Chondrocyte (in vitro differentiated cells): ENCODE data around the gene ERBIN. TPM values are rescaled to one million over a fixed set of nuclear protein-coding genes. Genes with fewer than 3 reads are reported as not detected.

Experiments used
- DNase-seq: peaks from one replicate; pipeline ENCODE4 v3.0.0; 2021; ENCODE audit warnings: mixed read lengths, low spot score
- H3K27ac Mint-ChIP-seq: one replicate; pipeline ENCODE4 v1.8.0; 2021; ENCODE audit warnings: mild to moderate bottlenecking, moderate library complexity, mixed read lengths; ENCODE audit not compliant: unreplicated experiment
- H3K27me3 Mint-ChIP-seq: 2 replicates; pipeline ENCODE4 v1.8.0; 2021; ENCODE audit warnings: low read depth, mixed read lengths
- H3K36me3 Mint-ChIP-seq: 2 replicates; pipeline ENCODE4 v1.8.0; 2021; ENCODE audit warnings: low read depth, mixed read lengths
- H3K4me1 Mint-ChIP-seq: 2 replicates; pipeline ENCODE4 v1.8.0; 2021; ENCODE audit warnings: low read depth, mild to moderate bottlenecking, mixed read lengths
- H3K4me3 Mint-ChIP-seq: one replicate; pipeline ENCODE4 v1.8.0; 2021; ENCODE audit warnings: mild to moderate bottlenecking, moderate library complexity, mixed read lengths; ENCODE audit not compliant: unreplicated experiment
- H3K9me3 Mint-ChIP-seq: 2 replicates; pipeline ENCODE4 v1.8.0; 2021; ENCODE audit warnings: low read depth, mixed read lengths
- CTCF ChIP-seq: fragments of 200-600 bp; sonication (generic); IDR thresholded peaks from 2 replicates; pipeline ENCODE4 v1.5.0; 2021; ENCODE audit warnings: antibody characterized with exemption, mild to moderate bottlenecking, moderate library complexity
- total RNA-seq: library from RNA; stranded (reverse); gene quantifications from 3 replicates; pipeline ENCODE4 v1.2.1, GENCODE V29; 2021

Gene ERBIN
- total RNA-seq, 1 donor from 2014 or later = 63.8 TPM

GRCh38 chr5:66013906-66014305 lies 87.5 kb downstream of the ERBIN start:
- no peak for TF ChIP-seq CTCF
- DNase-seq = no peak
- H3K4me3 Mint-ChIP-seq = no peak overlapping the region
- H3K27ac Mint-ChIP-seq = no peak overlapping the region
- H3K4me1 Mint-ChIP-seq = peaks cover 42% of the 10 kb centered on the region
- H3K36me3 Mint-ChIP-seq = peaks cover 6% of the 10 kb centered on the region
- H3K27me3 Mint-ChIP-seq = no peaks in the 10 kb centered on the region
- peaks cover 6% of the 10 kb centered on the region for H3K9me3 Mint-ChIP-seq

DNA sequence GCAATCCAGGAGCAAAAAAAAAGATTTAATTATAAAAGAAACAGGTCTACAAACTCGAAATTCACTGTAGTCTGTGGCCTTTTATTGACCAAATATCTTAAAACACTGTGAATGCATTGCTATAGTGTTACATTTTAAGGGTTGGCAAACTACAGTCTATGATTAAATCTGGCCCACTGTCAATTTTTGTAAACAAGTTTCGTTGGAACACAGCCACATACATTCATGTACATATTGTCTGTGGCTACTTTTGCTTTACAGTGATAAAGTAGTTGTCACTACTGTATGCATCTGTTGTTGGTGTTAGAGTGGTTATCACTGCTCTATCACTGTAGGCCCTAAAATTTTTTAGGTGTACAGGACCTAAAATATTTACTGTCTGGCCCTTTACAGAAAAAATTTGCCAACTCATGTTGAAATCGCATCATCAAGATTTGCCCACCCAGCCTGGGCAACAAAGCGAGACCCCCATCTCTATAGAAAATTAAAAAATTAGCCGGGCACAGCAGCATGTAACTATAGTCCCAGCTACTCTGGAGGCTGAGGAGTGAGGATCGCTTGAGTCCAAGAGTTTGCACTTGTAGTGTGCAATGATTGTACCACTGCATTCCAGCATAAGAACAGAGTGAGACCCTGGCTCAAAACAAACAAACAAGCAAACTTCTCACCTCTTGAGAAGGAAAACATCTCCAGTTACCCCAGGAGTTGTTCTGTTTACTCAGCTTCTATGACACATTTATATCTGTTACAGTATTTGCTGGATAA lies 89.0 kb downstream of the ERBIN start:
- TF ChIP-seq CTCF = no peak
- peaks cover 28% of the 10 kb centered on the region for H3K4me1 Mint-ChIP-seq
- H3K4me3 Mint-ChIP-seq = no peak overlapping the region
- peaks cover 6% of the 10 kb centered on the region for H3K9me3 Mint-ChIP-seq
- H3K36me3 Mint-ChIP-seq = peaks cover 6% of the 10 kb centered on the region
- DNase-seq = no peak
- H3K27ac Mint-ChIP-seq = peak overlapping the region; percentile 17
- no peaks in the 10 kb centered on the region for H3K27me3 Mint-ChIP-seq

DNA sequence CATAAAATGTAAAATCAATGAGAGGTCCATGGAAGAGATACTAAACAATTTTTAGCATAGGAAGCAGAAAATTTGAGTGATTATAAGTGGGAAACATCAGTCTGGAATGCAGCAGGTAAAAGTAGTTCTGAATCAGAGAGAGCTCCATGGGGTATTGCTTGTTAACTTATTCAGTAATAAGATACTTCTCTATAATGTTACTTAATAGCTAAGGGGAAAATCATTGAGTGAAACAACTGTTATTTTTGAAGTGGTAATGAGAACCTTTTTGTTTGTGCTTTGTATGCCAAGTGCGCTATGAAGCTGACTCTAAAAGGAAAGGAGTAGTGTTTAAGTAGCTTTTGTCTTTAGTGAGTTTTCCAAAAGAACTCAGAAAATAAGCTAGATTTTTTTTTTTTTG lies 95.2 kb downstream of the ERBIN start:
- H3K4me3 Mint-ChIP-seq = no peak overlapping the region
- no peak overlapping the region for H3K27ac Mint-ChIP-seq
- peaks cover 6% of the 10 kb centered on the region for H3K9me3 Mint-ChIP-seq
- H3K27me3 Mint-ChIP-seq = no peaks in the 10 kb centered on the region
- H3K36me3 Mint-ChIP-seq = peaks cover 18% of the 10 kb centered on the region
- DNase-seq = no peak
- peaks cover 5% of the 10 kb centered on the region for H3K4me1 Mint-ChIP-seq
- no peak for TF ChIP-seq CTCF

- no peak for DNase-seq
- Mint-ChIP-seq H3K9me3 (no peaks in the 10 kb centered on the region), H3K27me3 (no peaks in the 10 kb centered on the region), H3K36me3 (peaks cover 17% of the 10 kb centered on the region), H3K27ac (no peak overlapping the region), H3K4me3 (no peak overlapping the region), H3K4me1 (peaks cover 33% of the 10 kb centered on the region)
- TF ChIP-seq CTCF = no peak
These were observed 112.9 kb downstream of the ERBIN start for GRCh38 chr5:66039296-66039695.

- H3K4me3 Mint-ChIP-seq = no peak overlapping the region
- peaks cover 33% of the 10 kb centered on the region for H3K4me1 Mint-ChIP-seq
- peaks cover 17% of the 10 kb centered on the region for H3K36me3 Mint-ChIP-seq
- H3K27ac Mint-ChIP-seq = no peak overlapping the region
- TF ChIP-seq CTCF = no peak
- DNase-seq = no peak
- no peaks in the 10 kb centered on the region for H3K27me3 Mint-ChIP-seq
- H3K9me3 Mint-ChIP-seq = no peaks in the 10 kb centered on the region
These were observed 113.3 kb downstream of the ERBIN start for GRCh38 chr5:66039701-66040100.
